Endometrium (tissue), 2 donors: ENCODE measurements around the gene TELO2.
A peak's percentile ranks its signal among the peaks of the same experiment; 100 is the strongest.

Experiments used
- FAIRE-seq: peaks from 2 replicates; lab custom pipeline; 2012; peaks lifted over from hg19 to GRCh38; lab: Jason Lieb, UNC
- donor health status: control.
- donor health status: control.

Gene TELO2

GRCh38 chr16:1536601-1537000, 43.4 kb downstream of the TELO2 start:
- FAIRE-seq = no peak

- FAIRE-seq = no peak
Measured at GRCh38 chr16:1537138-1537577, 44.0 kb downstream of the TELO2 start.

GRCh38 chr16:1537763-1538289, 44.7 kb downstream of the TELO2 start:
- no peak for FAIRE-seq

- no peak for FAIRE-seq
Measured at GRCh38 chr16:1538804-1539520, 45.8 kb downstream of the TELO2 start.

- no peak for FAIRE-seq
Measured at GRCh38 chr16:1539720-1540555, 46.8 kb downstream of the TELO2 start.

- no peak for FAIRE-seq
Measured at GRCh38 chr16:1540556-1540855, 47.3 kb downstream of the TELO2 start.

- no peak for FAIRE-seq
Measured at GRCh38 chr16:1541293-1542165, 48.4 kb downstream of the TELO2 start.

- no peak for FAIRE-seq
Measured at GRCh38 chr16:1542166-1542500, 49.0 kb downstream of the TELO2 start.

- FAIRE-seq = no peak
Measured at GRCh38 chr16:1542533-1542932, 49.4 kb downstream of the TELO2 start.

- peak; percentile 39 for FAIRE-seq
Measured at GRCh38 chr16:1543085-1543896, 50.1 kb downstream of the TELO2 start.

- FAIRE-seq = no peak
Measured at GRCh38 chr16:1545044-1546040, 52.2 kb downstream of the TELO2 start.

- no peak for FAIRE-seq
Measured at GRCh38 chr16:1546430-1546829, 53.3 kb downstream of the TELO2 start.

- no peak for FAIRE-seq
Measured at GRCh38 chr16:1548233-1548632, 55.1 kb downstream of the TELO2 start.

GRCh38 chr16:1548727-1549126, 55.6 kb downstream of the TELO2 start:
- FAIRE-seq = no peak

GRCh38 chr16:1550069-1550468, 56.9 kb downstream of the TELO2 start:
- FAIRE-seq = no peak

GRCh38 chr16:1550696-1551095, 57.5 kb downstream of the TELO2 start:
- FAIRE-seq = no peak

- no peak for FAIRE-seq
Measured at GRCh38 chr16:1551166-1551565, 58.0 kb downstream of the TELO2 start.

- FAIRE-seq = no peak
Measured at GRCh38 chr16:1552129-1552528, 59.0 kb downstream of the TELO2 start.

GRCh38 chr16:1553946-1554825, 61.0 kb downstream of the TELO2 start:
- no peak for FAIRE-seq
